GM18519 (cell line): ENCODE measurements around the gene TRIM7.

Source experiments
- ATAC-seq: cut with Tn5 transposase; IDR thresholded peaks from one replicate; pipeline ENCODE4 v1.9.1; 2021; ENCODE audit warnings: mild to moderate bottlenecking, moderate library complexity; ENCODE audit not compliant: unreplicated experiment, low FRiP score

Gene TRIM7

DNA sequence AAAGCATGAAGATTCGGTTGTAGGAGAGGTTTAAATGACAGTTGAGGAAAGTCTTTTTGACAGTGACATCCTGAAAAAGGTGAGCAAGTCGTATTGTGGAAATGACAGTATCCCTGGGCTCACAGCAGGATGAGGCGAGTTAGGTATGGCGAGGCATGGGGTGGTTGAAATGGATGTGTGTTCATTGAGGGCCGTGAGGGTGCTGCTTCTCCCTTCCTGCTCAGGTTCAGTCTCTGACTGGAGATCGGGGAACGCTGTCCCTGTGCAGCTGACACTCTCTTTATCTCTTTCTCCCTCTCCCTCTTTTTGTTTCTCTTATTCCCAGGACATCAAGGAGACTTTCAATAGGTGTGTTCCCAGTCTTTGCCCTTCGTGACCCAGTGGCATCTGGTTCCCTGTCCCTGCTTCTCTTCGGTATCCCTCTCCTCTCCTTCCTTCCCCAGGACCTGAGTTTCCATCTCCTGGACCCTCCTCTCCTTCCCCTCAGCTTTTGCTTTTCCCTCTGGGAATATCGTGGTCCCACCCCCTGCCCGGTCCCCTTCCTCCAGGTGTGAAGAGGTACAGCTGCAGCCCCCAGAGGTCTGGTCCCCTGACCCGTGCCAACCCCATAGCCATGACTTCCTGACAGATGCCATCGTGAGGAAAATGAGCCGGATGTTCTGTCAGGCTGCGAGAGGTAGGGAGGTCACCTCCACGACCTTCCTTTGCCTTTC, 28.2 kb upstream of the TRIM7 start:
- ATAC-seq, result no peak

DNA sequence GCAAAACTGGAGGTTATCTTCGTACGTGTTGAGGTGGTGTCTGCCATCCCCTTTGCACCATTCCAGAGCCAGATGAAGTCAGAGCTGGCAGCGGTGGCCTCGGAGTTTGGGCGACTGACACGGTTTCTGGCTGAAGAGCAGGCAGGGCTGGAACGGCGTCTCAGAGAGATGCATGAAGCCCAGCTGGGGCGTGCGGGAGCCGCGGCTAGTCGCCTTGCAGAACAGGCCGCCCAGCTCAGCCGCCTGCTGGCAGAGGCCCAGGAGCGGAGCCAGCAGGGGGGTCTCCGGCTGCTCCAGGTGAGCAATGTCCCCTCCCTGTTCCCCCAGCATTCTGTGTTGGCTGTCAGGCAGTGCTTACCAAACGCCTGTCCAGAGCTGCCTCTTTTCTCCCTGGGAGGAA, 27.6 kb upstream of the TRIM7 start:
- ATAC-seq, result no peak

- no peak for ATAC-seq
These were observed 26.4 kb upstream of the TRIM7 start for GRCh38 chr5:181231432-181231831.

DNA sequence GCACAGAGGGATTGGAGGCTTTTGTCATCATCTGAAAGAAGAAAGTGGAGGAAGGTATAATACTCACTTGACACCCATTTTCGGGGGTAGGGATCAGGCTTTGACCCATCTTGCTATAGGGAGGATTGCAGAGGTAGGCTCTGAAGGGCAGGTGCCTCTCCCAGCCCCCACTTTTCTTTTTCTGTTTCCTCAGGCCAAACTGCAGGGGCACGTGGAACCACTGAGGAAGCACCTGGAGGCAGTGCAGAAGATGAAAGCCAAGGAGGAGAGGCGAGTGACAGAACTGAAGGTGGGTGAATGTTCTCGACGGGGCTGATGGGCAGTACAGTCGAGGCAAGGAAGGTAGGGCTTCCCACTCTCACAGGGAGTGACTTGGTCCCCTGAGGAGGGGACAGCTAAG, 25.6 kb upstream of the TRIM7 start:
- ATAC-seq, result no peak

GRCh38 chr5:181229996-181230395, 25.0 kb upstream of the TRIM7 start:
- no peak for ATAC-seq

GRCh38 chr5:181224390-181225229, 19.6 kb upstream of the TRIM7 start:
- no peak for ATAC-seq

DNA sequence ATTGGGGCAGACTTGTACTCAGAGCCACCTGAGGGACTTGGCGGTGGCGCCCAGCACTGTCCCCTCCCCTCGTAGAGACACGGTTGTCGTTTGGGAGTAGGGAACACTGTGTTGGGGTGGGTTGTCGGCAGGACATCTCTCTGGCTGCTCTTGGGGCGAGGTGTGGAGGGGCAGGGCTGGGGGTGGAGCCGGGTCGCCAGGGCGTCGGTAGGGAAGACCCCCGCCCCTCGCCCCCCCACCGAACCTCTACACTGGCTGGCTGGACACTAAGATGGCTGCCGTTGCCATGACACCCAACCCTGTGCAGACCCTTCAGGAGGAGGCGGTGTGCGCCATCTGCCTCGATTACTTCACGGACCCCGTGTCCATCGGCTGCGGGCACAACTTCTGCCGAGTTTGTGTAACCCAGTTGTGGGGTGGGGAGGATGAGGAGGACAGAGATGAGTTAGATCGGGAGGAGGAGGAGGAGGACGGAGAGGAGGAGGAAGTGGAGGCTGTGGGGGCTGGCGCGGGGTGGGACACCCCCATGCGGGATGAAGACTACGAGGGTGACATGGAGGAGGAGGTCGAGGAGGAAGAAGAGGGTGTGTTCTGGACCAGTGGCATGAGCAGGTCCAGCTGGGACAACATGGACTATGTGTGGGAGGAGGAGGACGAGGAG, 18.9 kb upstream of the TRIM7 start:
- no peak for ATAC-seq

DNA sequence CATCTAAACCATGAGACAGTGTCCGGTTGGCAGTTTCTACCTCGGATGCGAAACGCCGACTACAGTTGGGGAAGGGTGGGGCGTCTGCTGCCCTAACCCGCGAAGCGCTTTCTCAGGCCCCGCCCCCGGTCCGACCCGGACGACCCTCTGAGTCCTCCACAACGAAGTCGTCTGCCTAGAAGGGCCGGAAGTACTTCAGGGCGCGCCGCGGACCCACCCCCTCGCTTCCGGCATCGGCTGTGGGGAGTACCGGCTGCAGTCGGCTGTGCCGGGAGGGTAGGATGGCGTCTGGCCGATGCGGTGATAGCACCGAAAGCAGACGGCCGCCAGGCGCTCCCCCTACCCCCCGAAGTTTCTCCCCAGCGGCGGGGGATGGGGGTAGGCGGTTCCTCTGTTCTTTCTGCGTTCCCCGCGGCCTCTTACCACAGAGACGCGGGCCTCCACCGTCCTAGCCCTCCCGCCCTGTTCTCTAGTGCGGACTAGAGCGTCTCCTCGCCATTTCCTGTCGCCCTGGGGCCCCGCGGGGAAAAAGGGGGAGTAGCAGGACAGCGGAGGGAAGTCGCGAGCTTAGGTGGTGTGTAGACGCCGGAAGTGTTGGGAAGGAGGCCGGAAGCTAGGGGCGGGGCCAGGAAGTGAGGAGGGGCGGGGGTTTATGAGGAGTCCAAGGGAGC, 18.2 kb upstream of the TRIM7 start, which contains the start of gene TRIM41:
TSS of gene TRIM41 (plus strand) at position 224 of the 671 bp plus-strand sequence. CDS start 719 bp downstream, outside the sequence.
- ATAC-seq, result peak; percentile 50

GRCh38 chr5:181222630-181223057, 17.6 kb upstream of the TRIM7 start:
- no peak for ATAC-seq

DNA sequence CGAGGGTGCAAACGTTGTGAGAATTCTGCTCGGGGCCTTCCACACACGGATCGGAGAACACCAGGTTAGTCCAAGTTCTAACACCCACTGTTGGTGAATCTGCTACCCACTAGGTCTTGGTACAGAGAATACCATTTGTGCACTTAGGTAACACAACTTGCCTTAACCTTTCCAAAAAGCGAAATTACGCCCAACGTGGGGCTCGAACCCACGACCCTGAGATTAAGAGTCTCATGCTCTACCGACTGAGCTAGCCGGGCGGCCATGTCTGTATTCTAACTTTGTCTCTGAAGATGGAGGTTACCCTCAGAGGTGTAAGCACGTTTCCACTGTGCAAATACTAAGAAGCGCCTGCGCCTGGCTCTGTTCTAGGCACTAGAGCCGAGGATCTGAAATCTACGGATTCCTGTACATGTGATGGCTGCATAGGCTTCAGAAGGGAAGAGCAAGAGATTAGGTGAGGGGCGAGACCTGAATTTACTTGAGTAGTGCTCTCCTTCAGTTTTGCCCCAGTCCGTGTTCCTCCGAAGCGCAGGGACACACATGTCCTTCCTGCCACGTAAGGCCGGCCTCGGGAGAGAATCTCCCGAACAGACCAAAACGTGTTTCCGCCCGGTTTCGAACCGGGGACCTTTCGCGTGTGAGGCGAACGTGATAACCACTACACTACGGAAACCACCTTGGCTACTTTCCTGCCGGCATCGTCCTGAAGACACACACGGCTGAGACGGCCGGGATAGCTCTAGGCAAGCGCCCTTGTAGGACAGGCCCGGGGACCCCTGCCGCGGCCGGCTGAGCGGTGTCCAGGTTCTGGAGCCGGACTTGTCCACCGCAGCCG, 17.0 kb upstream of the TRIM7 start:
- ATAC-seq, result peak; percentile 24

GRCh38 chr5:181221105-181221791, 16.3 kb upstream of the TRIM7 start:
- no peak for ATAC-seq

- ATAC-seq, result no peak
These were observed 15.2 kb upstream of the TRIM7 start for GRCh38 chr5:181220178-181220515.

DNA sequence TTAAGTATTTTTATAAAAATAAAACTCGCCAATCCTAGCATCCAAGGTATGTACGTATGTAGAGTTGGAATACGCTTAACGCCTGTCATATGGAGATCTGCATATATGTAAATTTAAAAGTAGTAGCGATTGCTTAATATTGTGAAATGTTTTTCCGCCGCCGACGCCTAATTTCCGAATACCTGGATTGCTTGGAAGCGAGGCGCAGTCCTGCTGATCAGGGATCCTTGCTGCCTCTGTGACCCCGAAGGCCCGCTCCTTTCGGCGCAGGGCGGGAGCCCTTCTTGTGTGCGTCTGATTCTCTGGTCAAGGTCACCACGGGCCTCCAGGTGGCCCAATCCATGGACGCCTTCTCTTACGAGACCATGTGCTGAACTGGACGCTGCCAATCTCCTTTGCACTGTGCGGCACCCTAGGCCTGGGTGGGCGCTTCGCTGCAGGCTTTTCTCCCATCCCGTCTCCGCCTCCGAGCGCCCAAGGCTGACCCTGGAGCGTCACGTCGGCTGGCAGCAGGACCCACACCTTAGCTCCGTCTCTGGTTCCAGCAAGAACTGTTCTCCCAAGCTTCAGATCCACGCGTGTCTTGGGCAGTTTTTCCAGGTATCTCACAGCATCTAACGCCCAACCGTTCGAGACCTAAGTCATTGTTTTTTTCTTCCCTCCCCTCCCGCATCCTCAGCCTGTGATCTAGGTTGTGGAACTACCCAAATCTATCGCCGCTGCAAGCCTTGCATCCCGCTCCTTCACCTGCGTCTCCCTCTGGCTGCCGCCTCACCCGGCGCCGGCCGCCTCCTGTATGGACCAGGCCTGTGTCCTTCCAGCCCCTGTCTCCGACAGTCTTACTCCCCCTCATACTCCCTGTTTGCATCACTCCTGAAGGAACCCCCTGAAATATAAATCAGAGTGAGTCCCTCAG, 14.5 kb upstream of the TRIM7 start:
- ATAC-seq, result no peak

GRCh38 chr5:181218795-181219124, 13.8 kb upstream of the TRIM7 start:
- ATAC-seq, result no peak

GRCh38 chr5:181217803-181218062, 12.7 kb upstream of the TRIM7 start:
- no peak for ATAC-seq

GRCh38 chr5:181217111-181217802, 12.3 kb upstream of the TRIM7 start:
- no peak for ATAC-seq

DNA sequence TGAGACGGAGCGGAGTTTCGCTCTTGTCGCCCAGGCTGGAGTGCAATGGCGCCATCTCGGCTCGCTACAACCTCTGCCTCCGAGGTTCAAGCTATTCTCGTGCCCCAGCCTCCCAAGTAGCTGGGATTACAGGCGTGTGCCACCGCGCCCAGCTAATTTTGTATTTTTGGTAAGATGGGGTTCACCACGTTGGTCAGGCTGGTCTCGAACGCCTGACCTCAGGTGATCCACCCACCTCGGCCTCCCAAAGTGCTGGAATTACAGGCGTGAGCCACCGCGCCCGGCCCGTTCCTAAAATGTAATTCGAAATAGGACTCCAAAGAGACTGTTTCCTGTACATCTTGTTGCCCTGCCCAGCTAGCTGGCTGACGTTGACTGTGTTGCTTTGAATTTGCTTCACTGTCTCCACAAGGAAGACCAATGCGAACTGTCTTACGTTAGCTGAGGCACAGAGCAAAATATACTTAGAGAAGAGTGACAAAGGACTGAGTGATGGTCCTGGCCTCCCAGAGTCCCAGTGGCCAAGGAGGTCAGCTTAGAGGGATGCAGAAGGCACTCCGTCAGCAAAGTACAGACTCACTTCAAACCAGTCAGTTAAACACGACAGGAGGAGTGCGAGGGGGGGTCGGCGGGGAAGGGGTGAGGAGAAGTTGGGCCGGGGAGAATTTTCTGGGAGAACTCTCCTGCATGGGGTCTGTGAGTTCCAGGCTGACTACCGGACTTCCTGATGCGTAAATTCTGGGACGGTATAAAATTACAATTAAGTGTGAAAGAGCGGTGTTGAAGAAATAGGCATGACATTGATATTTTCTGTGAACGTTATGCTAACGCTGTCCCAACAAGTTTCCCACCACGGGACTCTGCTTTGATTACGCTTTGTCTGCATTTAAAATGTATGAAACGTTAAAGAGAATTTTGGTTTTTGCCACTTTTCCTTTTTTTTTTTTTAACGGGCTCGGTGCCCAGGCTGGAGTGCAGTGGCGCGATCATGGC, 11.3 kb upstream of the TRIM7 start:
- ATAC-seq, result no peak
